Head of caudate nucleus (tissue), 42 donors: ENCODE measurements around the gene FAM229B.
"Not testable (repeated sequence)": the region's sequence is repeated elsewhere in the genome, so short reads cannot be mapped to it uniquely, and the experiment has no call there.

Experiments used
- DNase-seq, 42 donors: peaks; one replicate each; pipeline versions ENCODE4 v3.0.0 to v3.0.0-alpha.2; 2020 to 2021; ENCODE audit warnings: mixed read lengths in 7 of 42
- intact Hi-C: fragments of 100-400 bp; cut with DNase I; formaldehyde crosslinking; loops from one replicate; pipeline ENCODE4 v1.15.0; 2022

Gene FAM229B, protein sequence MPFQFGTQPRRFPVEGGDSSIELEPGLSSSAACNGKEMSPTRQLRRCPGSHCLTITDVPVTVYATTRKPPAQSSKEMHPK

DNA sequence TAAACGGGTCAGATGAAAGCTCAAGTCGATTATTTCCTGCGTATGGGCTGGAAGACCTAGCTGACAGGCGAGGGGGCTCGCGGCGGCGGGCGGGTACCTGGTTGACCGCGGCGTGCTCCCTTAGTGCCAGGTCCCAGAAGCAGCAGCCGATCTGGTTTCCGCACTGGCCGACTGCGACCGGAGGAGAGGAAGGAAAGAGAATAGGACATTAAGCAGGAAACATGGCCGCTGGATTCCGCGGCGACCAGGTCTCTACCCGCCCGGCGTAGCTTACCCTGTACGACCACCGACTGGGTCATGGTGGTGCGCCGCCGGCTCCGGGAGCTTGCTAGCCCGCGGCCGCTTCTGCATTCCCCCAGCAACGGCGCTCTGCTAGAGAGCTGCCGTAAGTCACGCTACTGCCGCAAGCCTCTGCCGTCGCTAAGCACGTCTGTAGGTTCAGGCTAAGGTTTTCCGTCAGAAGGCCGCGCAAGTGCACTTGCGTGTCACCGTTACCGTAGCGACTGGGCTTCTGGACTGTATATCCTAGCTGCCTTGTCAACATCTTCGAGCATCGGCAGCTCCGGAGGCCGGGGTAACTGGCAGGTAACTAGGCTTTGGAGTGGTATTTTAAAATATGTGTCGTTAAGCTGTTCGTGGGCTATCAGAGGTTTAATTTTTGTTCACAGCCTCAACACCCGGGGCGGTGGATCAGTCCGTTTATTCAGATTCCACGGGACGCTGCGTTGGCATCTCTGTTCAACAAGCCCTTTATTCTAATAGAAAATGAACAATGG, at the start of gene FAM229B, which contains the start of gene TUBE1:
Gene FAM229B, plus strand, starts transcription at position 456 of the 776 bp plus-strand sequence. CDS start 11,693 bp downstream, outside the sequence.
Gene TUBE1, minus strand, starts transcription at position 347 of the 776 bp plus-strand sequence. Its CDS starts 48 bp downstream, at position 299.
- intact Hi-C loops = no loop called here
- peak; percentile 86 to 98 (median 94) for DNase-seq

DNA sequence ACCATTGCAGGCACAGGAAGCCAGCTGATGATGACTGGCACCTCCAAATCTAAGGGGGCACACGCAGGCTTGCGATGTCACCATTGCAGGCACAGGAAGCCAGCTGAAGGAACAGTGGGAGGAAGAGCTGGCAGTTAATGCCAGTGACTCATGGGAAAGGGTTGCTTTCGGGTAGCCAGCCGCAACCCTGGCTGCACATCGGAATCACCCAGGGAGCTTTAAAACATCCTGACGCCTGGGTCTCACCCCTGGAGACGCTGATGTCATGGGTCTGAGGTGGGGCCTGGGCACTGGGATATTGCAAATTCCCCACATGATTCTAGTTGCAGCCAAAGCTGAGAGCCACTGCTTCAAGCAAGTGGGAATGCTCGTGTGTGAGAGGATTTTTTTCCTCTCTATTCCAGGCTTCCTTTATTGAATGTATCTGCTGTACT, 49.6 kb upstream of the FAM229B start:
- peak in 41 of 42 donors; percentile 19 to 88 (median 56) for DNase-seq
- intact Hi-C loops = no loop called here

DNA sequence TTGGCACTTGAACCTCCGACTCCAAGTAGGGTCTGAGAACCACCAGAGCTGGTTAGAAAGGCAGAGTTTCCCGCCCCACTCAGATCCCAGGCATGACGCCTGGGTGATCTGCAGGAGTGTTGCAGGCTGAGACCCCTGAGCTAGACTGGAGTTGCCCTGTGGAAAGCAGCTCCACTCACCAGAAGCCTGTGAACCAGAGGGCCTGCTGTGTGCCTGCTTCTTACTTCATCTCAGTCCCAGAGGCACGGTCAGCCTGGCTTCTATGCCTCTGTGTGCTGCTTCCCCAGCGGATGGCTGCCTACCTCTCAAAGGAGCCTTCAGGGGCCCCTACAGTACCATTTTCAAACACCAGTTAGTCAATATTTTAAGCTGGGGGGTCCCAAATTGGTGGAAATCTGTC, 49.1 kb upstream of the FAM229B start:
- peak in 1 of 42 donors; percentile 36 for DNase-seq
- intact Hi-C loops = no loop called here

DNA sequence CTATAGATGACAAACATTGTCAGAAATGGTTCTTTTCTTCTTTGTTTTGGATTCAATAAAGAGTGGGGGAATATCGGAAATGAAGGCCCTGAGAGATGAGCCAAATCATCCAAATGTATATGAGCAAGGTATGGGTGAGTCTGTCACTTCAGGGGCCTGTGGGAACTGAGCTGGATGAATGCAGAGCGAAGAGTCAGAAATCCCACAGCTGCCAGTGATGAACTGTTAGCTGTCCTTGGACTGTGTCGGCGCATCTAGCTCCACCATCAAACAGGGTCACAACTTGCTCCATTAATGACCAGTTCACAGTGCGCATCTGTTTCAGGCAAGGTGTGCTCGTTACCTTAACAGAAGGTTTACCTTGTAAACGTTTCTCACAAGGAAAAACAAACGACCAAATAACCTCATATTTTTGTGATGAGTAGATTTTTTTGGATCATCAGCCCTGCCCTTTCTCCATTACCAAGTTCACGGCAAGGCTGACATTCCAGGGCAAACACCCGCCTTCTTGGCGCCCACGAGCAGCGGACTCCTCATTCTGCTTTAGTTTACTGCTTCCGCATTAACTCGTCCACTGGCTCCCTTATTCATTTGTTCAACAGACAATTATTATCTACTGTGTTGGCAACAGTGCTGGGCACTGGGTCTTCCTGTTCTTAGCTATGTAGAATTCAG, 48.5 kb upstream of the FAM229B start:
- no peak for DNase-seq
- intact Hi-C loops = no loop called here

DNA sequence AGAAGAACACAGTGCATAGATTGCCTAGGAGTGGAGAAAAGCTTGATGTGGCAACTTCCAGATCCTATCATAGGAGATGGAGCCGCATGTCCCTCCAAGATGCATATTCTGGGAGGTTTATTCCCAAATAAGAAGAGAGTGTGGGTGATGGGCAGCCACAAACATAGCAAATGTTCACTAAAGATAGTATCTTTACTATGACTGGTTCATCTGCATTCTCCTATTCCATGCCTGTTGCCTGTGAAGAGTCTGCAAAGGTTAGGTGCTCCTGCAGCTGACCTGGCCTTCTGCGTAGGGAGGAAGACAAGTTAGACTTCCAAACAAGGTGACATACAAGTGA, 48.0 kb upstream of the FAM229B start:
- intact Hi-C loops = no loop called here
- DNase-seq = no peak

DNA sequence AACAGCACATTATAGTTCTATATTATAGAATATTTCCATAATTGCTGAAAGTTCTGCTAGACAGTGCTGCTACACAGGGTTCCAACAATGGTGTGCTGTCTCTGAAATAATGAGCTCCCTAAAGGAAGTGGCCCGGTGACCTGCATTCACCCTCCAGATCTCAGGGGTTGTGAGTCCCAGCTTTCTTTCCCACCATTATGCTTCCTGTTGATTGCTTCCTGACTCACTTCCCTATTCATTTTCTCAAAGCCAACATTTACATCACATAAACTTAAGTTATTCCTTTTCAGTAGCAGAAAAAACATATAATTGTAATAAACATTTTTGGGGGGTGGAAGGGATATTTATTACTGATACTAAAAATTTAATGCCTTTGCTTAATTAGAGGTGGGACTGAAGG, 46.4 kb upstream of the FAM229B start:
- DNase-seq = no peak
- intact Hi-C loops = loop anchor here (5.0 kb wide), 1 partner anchor 329 kb away; no protein-coding TSS in a partner anchor

DNA sequence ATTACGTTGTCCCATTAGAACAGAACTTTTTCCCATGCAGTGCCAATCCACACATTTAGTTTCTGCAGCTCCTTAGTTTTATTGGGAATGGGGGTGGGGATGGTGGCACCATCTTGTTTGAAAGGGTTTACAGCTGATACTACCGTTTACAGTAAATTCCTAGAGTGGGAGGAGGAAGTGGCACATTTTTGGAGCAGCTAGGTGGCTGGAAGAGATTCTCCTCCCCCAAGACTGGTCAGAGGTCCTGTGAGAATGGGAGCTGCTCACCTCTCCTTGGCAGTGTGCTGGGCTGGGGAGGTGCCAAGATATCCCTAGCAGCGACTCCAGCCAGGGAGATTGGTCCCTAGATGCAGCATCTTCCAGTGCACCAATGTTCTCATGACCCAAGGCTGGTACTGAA, 45.9 kb upstream of the FAM229B start:
- DNase-seq = no peak
- intact Hi-C loops = loop anchor here (5.0 kb wide), 1 partner anchor 329 kb away; no protein-coding TSS in a partner anchor

DNA sequence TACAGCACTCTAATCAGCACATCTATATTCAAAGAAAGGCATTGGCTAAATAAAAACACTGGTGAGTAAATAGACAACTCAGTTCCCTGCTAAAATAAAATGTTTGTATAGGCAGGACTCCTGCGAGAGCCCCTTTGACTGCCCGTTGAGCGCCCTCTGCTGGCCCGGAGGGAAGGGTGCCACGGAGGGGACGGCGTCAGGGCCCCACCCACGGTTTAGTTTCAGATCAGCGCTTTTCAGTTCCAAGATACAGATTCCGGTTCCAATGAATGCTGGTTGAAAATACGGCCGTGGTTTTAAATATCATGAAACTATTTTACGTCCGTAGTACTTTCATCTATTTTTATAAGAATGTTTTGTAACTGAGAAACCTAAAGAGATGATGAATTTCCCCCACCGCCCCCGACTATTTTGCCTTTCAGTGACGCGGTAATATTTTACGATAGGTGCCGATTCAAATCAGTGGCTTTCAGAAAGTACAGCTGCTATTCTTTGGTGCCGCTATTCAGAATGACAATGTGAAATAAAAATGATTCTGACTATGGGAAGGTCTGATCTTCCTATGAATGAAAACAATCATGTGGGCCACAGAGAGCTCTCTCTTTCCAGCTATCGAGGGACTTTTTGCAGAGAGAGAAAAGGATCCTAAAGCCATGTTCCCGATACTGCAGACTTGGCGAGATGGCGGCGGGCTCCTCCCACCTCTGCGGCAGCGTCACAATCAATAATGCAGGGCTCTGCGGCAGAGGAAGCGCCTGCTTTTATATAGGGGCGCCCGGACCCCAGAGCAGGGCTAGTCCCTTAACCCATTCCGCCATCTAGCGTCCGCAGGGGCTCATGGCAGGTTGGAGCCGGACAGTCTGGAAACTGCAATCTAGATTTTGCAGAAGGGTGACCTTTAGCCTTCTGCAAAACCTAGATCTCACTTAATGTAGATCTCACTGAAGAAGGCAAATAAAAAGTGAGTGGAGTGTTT, 44.1 kb upstream of the FAM229B start:
- intact Hi-C loops = loop anchor here (5.0 kb wide), 1 partner anchor 331 kb away; no protein-coding TSS in a partner anchor
- DNase-seq = peak; percentile 86 to 97 (median 93)

DNA sequence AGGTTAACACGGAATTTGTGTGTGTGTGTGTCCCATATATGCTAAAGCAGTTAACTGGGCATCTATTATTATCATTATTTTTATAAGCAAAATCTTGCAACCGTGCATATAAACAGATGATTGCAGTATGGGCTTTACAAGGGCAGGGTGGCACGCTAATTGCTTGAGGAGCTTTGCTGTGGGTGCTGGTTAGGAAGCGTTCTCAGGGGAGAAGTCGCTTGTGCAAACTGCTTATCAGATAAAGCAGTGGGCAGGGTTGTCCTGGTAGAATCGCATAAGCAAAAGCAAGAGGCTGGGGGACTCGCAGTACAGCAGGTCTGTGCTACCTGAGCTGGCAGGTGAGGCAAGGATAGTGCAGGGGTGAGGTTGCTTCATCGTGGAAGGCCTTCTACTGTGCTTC, 43.2 kb upstream of the FAM229B start:
- intact Hi-C loops = loop anchor here (5.0 kb wide), 1 partner anchor 332 kb away; no protein-coding TSS in a partner anchor
- DNase-seq = peak in 1 of 42 donors; percentile 44

DNA sequence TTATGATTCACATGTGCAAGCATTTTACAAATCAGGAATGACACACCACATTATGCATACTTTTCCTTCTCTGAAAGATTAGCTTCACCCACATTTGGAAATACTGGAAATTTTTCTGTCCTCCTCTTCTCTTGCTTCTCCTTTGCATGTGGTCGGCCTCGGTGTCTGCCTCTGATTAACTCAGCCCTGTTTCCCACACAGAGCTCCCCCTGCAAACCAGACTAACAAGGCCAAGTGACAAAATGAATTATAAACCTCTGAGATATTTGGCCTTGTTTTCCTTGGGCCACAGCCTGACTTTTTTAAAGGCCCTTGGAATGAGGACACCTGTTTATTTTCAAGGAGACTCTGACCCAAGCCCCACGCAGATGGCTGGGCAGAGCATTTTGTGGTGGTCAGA, 42.5 kb upstream of the FAM229B start:
- peak in 1 of 42 donors; percentile 11 for DNase-seq
- intact Hi-C loops = loop anchor here (5.0 kb wide), 1 partner anchor 333 kb away; no protein-coding TSS in a partner anchor

DNA sequence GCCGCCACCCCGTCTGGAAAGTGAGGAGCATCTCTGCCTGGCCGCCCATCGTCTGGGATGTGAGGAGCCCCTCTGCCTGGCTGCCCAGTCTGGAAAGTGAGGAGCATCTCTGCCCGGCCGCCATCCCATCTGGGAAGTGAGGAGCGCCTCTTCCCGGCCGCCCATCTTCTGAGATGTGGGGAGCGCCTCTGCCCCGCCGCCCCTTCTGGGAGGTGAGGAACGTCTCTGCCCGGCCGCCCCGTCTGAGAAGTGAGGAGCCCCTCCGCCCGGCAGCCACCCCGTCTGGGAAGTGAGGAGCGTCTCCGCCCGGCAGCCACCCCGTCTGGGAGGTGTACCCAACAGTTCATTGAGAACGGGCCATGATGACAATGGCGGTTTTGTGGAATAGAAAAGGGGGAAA, 39.9 kb upstream of the FAM229B start:
- intact Hi-C loops, DNase-seq: not testable (repeated sequence)

DNA sequence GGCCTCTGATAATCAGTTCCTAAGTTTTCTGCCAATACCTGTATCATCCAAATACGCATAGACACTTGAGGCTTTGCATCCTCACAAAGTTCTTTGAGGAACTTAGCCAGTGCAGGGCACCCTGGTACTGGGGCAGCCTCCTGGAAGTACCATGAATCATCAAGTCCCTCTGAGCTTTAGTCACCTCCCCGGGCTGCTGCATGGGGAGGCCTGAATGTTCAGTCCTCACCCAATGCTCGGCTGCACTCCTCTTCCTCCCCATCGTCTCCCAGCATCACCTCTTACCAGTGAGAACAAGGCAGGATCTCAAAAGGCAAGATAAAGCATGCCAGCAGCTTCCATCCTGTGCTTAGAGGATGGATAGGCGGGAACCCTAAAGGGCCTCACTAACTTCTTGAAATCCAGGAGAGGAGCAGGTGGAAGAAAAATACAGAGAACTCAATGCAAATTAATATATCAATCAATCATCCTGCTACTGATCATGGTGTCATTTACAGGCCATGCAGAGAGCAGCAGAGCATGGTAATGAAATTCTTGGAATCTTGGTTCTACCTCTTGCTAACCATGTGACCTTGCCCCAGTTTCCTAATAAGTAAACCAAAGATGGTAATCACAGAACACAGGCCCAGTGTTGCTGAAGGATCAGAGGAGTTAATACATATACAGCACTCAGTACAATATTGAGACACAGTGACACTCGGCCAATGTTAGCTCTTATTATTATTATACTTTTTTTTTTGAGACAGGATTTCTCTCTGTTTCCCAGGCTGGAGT, 38.2 kb upstream of the FAM229B start:
- intact Hi-C loops = no loop called here
- DNase-seq = peak in 5 of 42 donors; percentile 23 to 51 (median 46)

DNA sequence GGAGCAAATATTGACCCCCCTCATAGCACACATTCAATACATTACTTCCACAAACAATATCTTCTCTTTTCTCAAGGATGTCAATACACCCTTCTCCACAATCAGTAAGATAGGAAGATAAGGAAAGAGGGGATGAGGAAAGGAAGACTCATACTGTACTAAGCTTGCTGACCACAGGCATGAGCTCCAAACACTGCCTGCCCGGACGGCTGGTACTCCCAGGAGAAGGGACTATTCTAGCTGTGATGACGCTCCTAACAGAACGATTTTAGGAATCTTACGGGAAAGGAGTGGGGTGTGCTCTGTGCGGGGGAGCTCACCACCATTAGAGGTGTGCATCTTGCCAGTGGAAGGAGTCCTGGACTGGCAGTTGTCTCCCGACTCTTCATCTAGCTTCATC, 37.4 kb upstream of the FAM229B start:
- no peak for DNase-seq
- intact Hi-C loops = no loop called here

DNA sequence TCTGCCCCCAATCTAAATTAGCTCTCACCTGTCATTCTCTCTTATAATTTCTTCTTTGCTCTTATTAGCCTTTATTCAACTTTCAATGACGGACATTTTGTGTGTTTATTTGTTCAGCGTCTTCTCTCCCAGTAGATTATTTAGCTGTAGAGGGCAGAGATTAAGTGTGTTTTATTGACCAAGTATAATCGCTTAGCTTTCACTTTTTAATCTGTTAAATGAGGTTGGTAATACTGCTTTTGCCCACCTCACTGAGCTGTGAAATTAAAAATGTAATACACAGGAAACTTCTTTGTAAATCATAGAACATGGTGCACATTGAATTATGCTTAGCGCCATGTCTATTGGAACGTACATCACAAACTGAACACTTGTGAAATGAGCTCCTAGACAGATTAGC, 37.0 kb upstream of the FAM229B start:
- intact Hi-C loops = no loop called here
- DNase-seq = no peak

DNA sequence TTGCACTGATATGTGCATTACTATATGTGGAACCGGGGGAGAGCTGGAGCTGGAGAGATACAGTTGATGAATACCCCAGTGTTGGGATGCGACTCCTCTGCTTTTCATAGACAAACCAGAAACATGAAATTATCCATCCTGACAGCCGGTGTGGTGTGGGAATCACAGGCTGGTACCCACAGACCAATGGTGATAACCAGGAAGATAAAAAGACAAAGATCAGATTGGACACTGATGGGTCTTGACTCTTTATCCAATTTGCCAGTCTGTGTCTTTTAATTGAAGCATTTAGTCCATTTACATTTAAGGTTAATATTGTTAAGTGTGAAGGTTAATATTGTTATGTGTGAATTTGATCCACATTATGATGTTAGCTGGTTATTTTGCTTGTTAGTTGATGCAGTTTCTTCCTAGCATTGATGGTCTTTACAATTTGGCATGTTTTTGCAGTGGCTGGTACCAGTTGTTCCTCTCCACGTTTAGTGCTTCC, 36.1 kb upstream of the FAM229B start:
- intact Hi-C loops, DNase-seq: not testable (repeated sequence)

DNA sequence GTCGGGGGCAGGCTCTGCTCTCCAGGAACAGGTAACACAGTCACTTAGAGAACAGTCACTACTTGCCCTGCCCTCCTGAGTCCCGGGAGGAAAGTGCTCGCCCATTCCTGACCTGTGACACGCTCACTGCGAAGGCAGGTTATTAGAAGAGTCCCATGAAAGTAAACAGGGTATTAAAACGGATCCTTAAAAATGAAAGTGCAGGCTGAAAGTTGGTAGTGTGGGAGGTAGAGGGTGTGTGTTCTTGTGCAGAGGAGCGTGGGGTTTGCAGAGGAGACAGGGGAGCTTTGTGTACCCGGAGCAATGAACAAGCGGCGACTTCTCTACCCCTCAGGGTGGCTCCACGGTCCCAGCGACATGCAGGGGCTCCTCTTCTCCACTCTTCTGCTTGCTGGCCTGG, 33.4 kb upstream of the FAM229B start, which contains the start of gene CCN6:
Gene CCN6, plus strand, starts transcription at position 104 of the 400 bp plus-strand sequence. Its CDS starts 254 bp downstream, at position 358.
- peak in 10 of 42 donors; percentile 19 to 55 (median 38) for DNase-seq
- intact Hi-C loops = no loop called here

DNA sequence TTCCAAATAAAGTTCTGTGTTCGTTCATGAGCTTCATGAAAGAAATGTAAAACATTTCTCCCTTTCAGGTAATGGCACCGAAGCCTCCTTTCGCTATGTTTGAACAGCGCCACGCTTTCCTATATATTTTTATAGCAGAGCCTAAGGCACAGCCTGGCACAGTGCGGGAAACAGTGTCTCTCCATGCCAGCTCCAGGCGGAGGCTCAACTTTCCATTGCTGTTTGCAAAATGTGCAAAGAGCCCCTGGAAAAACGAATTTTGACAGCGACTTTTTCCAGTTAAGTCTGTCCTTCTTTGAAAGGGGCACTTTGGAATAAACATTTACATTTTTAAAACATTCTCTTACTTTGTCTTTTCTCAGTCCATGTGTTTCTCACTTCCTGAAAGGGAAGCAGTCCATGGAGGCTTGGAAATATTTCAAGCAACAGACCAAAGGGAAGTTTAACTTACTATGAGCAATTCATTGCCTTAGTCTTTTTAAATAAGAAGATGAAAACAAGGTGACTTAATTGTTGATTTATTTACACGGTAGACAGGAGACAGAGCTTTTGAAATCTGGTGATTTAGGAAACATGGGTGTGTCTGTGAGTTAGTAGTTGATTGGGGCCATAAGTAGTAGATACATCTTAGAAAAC, 32.7 kb upstream of the FAM229B start:
- intact Hi-C loops = no loop called here
- DNase-seq = no peak
